Lower leg skin (tissue), 3 donors: Measurements from ENCODE around the gene ADORA1.

Experiments used
- CTCF ChIP-seq, 3 donors: fragments of 450-650 bp; IDR thresholded peaks; one replicate each; pipeline ENCODE4 v1.5.1; 2016; ENCODE audit warnings: antibody characterized with exemption in 3 of 3, mild to moderate bottlenecking in 3 of 3, moderate library complexity in 2 of 3
- POLR2A ChIP-seq, 2 donors: fragments of 450-650 bp; IDR thresholded peaks; one replicate each; pipeline ENCODE4 v1.6.1; 2016 to 2017; ENCODE audit warnings: antibody characterized with exemption in 2 of 2, mild to moderate bottlenecking in 1 of 2, moderate library complexity in 1 of 2

GRCh38 chr1:203081465-203082230 lies 45.9 kb upstream of the ADORA1 start:
- no peak for TF ChIP-seq CTCF (IDR thresholded peaks at IDR 0.05)
- TF ChIP-seq POLR2A (IDR thresholded peaks at IDR 0.05): no peak
